Measurements from ENCODE around the gene HMX1.

HMX1 gene

GRCh38 chr4:8843597-8843996 is 28.0 kb downstream of the HMX1 start:
- TF ChIP-seq, protein P1, sequence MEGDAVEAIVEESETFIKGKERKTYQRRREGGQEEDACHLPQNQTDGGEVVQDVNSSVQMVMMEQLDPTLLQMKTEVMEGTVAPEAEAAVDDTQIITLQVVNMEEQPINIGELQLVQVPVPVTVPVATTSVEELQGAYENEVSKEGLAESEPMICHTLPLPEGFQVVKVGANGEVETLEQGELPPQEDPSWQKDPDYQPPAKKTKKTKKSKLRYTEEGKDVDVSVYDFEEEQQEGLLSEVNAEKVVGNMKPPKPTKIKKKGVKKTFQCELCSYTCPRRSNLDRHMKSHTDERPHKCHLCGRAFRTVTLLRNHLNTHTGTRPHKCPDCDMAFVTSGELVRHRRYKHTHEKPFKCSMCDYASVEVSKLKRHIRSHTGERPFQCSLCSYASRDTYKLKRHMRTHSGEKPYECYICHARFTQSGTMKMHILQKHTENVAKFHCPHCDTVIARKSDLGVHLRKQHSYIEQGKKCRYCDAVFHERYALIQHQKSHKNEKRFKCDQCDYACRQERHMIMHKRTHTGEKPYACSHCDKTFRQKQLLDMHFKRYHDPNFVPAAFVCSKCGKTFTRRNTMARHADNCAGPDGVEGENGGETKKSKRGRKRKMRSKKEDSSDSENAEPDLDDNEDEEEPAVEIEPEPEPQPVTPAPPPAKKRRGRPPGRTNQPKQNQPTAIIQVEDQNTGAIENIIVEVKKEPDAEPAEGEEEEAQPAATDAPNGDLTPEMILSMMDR (IDR thresholded peaks at IDR 0.05; ENCODE audit: borderline replicate concordance, insufficient read depth, low read depth, low read length), result no peak
- no peak overlapping the region for H3K4me3 ChIP-seq (ENCODE audit: low read depth, low read length)

DNA sequence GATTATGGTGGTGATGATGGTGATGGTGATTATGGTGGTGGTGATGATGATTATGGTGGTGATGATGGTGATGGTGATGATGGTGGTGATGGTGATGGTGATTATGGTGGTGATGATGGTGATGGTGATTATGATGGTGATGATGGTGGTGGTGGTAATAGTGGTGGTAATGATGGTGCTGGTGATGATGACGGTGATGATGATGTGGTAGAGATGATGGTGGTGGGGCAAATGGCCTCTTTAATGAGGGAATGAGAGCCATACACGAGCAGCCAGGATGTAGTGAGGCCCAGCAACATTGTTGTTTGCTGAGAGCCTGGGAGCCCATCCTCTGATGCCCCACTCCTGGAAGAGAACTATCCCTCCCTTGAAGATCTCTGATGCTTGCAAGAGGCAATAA is 29.0 kb downstream of the HMX1 start:
- TF ChIP-seq, protein P1 (IDR thresholded peaks at IDR 0.05; ENCODE audit: borderline replicate concordance, insufficient read depth, low read depth, low read length), result no peak
- H3K4me3 ChIP-seq (ENCODE audit: low read depth, low read length), result no peak overlapping the region

DNA sequence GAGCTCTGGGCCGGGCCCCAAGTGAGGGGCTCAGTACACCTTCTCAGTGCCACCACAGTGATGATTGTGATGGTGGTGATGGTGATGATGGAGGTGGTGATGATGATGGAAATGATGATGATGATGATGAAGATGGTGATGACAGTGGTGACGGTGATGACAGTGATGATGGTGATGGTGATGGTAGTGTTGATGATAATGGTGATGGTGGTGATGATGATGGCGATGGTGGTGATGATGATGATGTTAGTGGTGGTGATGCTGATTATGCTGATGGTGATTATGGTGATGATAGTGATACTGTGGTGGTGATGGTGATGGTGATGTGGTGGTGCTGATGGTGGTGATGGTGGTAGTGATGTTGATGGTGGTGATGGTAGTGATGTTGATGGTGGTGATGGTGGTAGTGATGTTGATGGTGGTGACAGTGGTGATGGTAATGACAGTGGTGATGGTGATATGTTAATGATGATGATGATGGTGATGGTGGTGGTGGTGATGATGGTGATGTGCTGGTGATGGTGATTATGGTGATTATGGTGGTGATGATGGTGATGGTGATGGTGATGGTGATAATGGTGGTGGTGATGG is 29.9 kb downstream of the HMX1 start:
- TF ChIP-seq, protein P1 (IDR thresholded peaks at IDR 0.05; ENCODE audit: borderline replicate concordance, insufficient read depth, low read depth, low read length), result no peak
- no peak overlapping the region for H3K4me3 ChIP-seq (ENCODE audit: low read depth, low read length)

DNA sequence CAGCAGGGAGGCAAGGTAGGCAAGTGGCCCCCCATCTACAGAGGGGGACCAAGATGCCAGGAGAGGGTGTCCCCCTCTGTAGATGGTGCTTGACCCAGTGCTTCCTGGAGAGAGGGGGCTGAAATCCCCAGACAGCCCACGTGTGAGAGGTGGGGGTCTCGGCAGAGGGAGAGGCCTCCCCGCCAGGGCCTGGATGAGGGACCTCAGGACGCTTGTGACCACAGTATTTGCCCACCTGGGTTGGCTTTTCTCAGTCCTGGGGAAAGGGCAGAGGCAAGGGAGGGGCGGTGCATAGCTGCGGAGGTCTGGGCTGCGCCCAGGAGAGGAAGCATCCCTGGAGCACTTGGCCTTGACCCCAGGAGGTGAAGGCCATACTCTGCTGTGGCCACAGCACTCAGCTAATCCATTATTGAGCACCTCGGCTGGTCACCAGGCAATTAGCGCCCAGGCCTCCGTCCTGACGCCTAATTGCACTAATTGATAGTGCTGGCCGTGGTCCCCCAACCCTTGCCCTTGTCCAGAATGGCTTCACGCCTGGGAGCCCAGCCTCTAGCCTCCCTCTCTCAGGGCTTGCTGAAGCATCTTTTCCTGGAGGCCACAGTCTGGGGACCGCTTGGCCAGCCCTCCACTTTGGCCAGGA is 30.7 kb downstream of the HMX1 start:
- TF ChIP-seq, protein P1 (IDR thresholded peaks at IDR 0.05; ENCODE audit: borderline replicate concordance, insufficient read depth, low read depth, low read length), result no peak
- H3K4me3 ChIP-seq (ENCODE audit: low read depth, low read length), result no peak overlapping the region

- TF ChIP-seq, protein P1 (IDR thresholded peaks at IDR 0.05; ENCODE audit: borderline replicate concordance, insufficient read depth, low read depth, low read length), result no peak
- H3K4me3 ChIP-seq (ENCODE audit: low read depth, low read length), result no peak overlapping the region
Measured at GRCh38 chr4:8840006-8840793, 31.4 kb downstream of the HMX1 start.

- H3K4me3 ChIP-seq (ENCODE audit: low read depth, low read length), result no peak overlapping the region
- TF ChIP-seq, protein P1 (IDR thresholded peaks at IDR 0.05; ENCODE audit: borderline replicate concordance, insufficient read depth, low read depth, low read length), result no peak
Measured at GRCh38 chr4:8838961-8839431, 32.6 kb downstream of the HMX1 start.

All from GM12875 (cell line).